GM03348 (cell line): Measurements from ENCODE around the gene TMEM176A.
"Not testable (repeated sequence)": the region's sequence is repeated elsewhere in the genome, so short reads cannot be mapped to it uniquely, and the experiment has no call there.

Experiments used
- DNase-seq: peaks from one replicate; pipeline ENCODE4 v3.0.0; 2012; ENCODE audit warnings: low spot score

TMEM176A gene, protein sequence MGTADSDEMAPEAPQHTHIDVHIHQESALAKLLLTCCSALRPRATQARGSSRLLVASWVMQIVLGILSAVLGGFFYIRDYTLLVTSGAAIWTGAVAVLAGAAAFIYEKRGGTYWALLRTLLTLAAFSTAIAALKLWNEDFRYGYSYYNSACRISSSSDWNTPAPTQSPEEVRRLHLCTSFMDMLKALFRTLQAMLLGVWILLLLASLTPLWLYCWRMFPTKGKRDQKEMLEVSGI

DNA sequence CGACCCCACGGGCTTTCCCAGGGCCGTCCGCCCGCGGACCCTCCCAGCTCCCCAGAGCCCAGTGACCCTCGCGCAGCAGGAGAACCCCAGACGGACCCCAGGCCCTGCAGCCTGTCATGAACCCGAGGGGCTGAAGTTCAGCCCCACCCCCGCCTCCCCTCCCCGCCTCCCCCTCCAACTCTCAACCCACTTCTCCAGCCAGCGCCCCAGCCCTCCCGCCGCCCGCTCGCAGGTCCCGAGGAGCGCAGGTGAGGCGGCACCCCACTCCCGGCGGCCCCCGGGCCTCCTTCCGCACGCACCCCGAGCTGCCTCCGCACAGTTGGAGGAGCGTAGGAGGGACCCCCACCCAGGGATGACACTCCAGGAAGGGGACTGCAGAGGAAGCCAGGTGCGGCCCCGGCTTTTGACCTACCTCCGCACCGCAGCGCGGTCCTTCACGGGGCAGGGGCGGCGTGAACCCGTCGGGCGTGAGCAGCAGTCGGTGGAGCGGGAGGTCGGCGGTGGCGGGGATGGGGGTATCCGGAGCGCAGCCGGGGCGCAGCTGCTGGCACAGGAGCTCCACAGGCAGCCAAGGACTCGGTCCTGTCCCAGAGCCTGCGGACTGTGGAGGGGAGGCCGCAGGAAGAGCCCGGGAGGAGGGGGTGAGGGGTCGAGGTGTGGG is at the start of gene TMEM176A:
Gene TMEM176A, plus strand, starts transcription at position 189 of the 661 bp plus-strand sequence. CDS start 782 bp downstream, outside the sequence.
- no peak for DNase-seq

DNA sequence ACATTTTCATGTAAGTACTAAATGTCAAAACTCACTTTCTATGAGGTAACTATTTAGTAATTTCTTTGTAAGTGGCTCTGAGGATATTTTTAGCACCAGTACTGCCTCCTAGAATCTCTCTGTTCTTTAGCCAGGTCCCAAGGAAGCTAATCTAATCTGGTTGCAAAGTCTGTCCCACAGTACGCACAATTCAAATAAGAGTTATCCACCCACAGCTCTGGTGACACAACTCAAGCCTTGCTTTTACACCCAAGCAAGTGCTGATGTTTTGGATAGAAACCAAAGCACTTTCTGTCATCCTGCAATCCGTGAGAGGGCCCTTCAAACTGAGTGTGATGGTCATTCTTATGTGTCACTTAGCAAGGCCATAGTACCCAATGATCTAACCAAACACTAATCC is 48.9 kb upstream of the TMEM176A start:
- DNase-seq, result no peak

DNA sequence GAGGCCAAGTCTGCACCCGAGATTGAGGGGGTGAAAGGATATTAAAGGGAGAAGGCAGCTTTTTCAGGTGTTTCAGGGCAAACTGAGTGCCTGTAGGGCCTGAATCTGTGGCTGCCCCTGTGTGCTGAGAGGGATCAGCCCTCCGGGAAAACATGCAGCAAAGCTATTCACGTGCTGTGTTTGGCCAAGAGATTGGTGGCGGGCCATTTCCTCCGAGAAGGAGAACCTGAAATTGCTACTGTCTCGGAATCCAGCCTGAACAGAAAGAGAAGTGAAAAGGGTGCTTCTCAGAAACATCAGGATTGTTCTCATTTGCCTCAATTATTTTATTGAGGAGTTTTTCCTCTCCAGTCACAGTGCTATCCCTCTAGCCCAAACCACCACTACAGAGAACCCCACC is 47.3 kb upstream of the TMEM176A start:
- DNase-seq, result no peak

DNA sequence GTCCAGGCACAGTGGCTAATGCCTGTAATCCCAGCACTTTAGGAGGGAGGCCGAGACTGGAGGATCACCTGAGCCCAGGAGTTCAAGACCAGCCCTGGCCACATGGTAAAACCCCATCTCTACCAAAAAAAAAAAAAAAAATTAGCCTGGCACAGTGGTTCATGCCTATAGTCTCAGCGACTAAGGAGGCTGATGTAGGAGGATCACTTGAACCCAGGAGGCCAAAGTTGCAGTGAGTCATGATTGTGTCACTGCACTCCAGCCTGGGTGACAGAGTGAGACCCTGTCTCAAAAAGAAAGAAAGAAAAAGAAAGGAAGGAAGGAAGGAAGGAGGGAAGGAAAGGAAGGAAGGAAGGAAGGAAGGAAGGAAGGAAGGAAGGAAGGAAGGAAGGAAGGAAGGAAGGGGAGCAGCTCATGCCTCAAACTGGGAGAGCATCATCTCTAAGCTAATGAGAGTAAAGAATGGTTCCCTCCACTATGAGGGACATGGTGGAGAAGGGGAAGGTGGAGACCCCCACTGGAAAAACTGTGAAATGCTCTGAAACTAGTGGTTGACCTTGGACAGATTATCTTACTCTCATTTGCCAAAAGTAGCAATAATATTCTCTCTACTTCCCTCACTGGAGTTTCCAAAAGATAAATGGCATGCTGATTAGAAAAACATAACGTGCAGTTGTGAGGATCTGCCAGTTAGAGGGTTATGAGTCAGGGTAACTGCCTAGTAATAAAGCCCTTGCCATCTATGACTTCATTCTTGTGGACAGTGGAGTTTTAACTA is 46.6 kb upstream of the TMEM176A start:
- no peak for DNase-seq

DNA sequence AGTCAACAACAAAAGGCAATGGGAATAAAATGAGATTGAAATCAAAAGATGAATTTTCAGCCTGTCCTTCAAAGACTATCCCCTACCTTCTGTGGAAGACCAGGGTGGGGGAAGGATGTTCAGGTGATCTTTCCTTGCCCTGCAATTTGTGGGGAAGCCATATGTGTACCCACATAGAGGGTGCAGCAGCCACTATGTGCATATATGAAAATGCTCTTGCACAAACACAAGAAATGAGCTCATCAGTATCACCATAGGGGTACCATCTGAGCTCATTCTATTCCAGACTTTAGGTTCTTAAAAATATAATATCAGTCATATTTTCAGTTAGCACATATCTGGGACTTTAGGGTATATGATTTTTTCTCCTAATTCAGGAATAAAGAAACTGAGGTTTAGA is 45.6 kb upstream of the TMEM176A start:
- no peak for DNase-seq

DNA sequence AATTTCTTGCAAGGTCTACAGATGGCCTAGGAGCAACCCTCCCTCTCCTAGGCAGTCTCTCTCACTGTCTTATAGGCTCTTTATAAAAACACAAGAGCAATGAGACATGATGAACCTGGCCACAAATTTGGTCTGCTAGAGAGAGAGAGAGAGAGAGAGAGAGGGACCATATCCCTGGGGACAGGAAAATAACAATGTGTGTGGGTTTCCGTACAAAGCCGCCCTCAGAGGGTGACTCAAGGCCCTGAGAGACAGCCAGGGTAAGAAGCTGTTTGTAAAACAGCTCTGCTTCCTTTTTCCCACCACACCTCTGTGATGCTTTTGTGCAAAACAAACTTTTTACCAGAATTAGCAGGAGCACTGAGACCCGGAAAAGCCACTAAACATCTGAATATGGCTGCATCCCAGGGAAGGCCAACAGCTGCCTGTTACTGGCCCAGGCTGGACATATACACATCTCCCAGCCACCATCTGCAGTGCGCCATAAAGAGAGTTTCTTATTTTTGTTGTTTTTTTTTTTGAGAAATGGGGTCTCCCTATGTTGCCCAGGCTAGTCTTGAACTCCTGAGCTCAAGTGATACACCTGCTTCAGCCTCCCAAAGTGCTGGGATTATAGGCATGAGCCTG is 45.0 kb upstream of the TMEM176A start:
- DNase-seq, result no peak

DNA sequence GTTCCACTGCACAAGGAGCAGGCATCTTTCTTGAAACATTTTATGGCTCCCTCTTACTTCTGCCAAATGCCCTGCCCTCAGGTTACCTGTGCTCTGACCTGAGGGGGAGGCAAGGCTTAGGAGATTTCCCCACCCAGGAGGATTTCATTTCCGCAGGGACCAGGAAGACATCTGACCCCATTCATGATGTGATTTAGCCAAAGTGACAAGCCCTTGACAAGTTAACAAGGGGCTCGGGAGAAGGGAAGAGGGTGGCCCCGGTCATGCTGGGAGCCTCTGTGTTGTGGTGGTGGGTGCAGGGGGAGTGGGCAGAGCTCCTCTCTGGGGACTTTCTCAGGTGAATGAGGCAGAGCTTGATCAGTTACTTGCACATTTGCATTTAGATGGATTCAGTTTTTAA is 44.4 kb upstream of the TMEM176A start:
- no peak for DNase-seq

DNA sequence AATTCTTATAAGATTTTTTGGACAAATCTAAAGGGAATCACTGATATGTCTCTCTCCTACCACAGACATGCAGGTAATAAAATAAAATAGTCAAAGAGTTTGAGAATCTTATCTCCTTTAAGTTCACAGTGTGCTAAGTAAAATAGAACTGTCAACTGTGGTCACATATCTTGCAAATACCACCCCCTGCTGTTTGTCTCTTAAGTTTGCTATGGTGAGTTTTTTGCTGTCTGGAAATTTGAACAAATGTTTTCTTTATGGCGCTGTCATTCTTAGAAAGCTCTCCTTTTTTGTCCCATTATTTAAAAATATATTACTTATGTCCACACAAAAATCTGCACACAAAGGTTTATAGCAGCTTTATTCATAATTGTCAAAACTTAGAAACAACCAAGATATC is 43.7 kb upstream of the TMEM176A start:
- DNase-seq, result no peak

DNA sequence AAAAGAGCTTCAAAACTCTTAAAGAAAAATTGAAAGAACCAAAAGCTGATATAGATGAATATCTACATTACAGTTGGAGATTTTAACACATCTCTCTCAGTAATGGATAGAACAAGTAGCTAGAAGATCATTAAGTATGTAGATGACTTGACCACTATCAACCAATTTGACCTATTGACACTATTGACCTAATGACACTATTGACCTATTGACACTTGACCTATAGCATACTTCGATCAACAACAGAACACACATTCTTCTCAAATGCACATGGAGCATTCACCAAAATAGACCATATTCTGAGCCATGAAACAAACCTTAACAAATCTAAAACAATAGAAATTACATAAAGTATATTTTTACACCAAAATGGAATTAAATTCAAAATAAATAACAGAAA is 41.1 kb upstream of the TMEM176A start:
- no peak for DNase-seq

DNA sequence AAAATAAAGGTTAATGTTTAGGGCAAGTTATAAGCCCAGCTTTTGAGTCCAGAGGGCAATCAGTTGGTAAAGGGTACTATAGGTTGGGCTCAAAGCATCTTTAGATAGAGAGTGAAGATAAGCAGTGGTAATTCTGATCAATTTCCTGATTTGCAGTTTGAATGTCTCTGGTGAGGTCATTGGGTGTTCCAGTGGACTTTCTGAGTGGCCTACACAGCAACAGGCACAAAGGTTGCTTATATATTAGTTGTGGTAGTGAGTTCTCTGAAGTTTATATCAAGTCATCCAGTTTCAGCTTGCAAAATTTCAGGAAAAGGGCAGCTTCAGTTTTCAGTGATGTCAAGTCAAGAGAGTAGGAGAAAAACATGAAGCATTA is 34.2 kb upstream of the TMEM176A start:
- DNase-seq, result no peak

DNA sequence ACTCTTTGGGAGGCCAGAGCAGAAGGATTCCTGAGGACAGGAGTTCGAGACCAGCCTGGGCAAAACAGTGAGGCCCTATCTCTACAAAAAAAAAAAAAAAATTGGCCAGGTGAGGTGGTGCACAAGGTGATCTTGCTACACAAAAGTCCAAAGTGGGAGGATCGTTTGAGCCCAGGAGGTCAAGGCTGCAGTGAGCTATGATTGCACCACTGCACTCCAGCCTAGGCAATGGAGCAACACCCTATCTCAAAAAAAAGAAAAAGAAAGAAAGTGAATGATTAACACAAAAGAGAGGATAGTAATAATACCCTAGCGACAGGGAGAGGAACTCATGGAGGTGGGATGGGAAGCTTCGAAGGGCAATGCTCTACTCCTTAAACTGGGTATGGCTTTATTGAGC is 30.8 kb upstream of the TMEM176A start:
- no peak for DNase-seq

DNA sequence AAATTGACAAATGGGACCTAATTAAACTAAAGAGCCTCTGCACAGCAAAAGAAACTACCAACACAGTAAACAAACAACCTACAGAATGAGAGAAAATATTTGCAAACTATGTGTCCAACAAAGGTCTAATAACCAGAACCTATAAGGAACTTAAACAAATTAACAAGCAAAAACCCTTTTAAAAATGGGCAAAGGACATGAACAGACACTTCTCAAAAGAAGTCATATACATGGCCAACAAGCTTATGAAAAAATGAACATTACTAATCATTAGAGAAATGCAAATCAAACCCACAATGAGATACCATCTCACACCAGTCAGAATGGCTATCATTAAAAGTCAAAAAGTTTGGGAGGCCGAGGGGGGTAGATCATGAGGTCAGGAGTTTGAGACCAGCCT is 26.4 kb upstream of the TMEM176A start:
- not testable (repeated sequence) for DNase-seq

DNA sequence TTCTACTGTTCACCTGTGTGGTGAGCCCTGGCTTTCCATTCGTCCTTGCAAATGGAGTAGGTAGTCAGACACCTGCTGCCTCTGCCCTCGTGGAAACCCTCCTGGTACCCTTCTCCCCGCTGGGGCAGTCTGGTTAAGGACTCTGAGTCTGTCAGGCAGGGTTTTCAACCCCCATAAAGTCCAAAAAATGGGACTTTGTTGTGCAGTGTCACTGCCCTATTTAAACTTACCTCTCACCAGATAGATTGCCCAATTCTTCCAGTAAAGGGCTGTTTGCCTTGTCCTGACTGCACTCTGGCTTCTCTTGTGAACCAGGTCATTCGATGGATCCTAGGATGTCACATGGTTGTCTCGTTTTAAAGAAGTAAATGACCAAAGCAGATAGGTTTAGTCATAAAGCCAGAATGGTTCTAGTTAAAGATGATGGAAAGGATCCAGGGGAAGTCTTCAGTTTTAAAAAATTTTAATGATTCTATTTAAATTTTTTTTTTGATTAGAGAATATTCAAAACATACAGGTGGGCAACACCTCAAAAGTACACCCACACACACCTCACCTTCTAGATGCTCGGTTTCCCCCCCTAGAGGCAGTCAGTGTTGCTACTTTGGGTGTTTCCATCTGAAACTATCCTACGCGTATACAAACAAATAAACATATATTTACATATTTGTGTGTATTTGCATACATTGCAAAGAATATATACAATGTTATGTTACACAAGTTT is 22.4 kb upstream of the TMEM176A start:
- DNase-seq, result no peak

DNA sequence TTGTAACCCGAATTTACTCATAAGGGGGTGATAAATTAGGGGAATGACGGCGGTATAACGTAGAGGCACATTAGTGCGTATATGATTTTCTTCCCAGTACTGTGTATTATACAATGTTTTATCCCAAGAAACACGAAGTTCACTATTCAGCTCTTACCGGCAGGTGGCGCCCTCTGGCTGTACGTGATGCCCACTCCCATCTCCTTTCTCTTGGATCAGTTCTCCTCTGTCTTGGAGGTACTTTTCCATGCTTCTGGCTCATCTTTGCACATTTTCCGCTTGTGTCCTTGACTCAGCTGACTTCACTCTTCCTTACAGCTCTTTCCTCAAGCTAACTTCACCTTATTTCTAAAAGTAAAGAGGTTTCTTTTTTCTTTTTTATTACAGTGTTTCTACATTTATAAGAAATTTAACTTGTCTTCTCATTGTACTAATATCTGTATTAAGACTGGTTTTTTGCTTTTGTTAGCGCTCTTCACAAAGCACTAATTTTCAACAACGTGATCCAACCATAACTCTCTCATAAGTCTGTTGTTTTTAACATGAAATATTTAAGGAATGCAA is 21.7 kb upstream of the TMEM176A start:
- DNase-seq, result peak; percentile 79

DNA sequence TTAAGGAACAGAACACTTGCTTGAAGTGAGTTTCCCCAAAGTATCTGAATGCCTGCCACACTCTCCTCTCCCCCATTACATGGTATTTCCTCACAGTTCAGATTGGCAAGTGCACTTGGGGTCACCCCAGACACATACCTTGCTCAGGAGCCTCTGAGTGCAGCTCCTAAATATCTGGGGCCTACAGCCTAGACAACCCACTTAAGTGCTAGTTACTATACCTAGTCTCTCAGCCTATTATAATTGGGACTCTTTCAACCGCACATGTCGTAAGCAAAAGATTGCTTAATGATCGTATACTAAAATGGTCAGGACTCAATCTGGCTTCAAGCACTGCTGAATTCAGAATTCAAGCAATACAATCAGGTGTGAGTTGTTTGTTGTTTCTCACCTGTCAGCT is 20.3 kb upstream of the TMEM176A start:
- no peak for DNase-seq

DNA sequence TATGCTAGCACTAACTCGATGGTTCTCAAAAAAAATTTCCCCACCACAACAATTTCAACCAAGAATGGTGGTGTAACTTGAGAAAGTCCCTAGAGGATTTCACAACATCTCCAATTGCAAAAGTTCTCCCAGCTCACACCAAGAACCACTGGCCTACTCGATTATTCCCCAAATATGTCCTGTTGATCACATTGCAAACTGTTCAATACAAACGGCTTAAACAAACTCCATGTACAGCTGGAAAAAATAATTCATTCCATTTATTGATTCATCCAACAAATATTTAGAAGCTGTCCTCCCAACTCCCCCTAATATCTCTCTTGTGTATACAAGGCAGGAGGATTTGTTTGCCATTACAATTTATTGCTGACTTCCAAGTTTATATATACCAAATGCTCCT is 19.5 kb upstream of the TMEM176A start:
- DNase-seq, result no peak

DNA sequence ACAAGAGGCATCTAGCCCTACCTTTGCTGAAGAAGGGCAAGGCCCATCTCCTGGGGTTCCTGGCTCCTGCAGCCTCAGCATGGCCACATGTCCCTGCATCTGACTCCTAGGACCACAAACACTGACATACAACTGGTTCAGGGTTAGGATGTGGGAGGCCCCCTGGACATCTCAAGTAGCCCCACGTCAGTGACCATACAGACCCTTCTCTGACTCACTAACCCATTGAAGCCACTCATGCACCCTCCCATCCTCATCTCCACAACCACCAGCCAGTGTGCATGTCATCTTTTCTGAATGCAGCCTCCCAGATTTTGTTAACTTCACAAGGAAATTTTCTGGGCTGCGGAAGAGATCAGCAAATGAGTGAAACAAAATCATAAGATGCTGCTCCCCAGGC is 18.6 kb upstream of the TMEM176A start:
- no peak for DNase-seq

DNA sequence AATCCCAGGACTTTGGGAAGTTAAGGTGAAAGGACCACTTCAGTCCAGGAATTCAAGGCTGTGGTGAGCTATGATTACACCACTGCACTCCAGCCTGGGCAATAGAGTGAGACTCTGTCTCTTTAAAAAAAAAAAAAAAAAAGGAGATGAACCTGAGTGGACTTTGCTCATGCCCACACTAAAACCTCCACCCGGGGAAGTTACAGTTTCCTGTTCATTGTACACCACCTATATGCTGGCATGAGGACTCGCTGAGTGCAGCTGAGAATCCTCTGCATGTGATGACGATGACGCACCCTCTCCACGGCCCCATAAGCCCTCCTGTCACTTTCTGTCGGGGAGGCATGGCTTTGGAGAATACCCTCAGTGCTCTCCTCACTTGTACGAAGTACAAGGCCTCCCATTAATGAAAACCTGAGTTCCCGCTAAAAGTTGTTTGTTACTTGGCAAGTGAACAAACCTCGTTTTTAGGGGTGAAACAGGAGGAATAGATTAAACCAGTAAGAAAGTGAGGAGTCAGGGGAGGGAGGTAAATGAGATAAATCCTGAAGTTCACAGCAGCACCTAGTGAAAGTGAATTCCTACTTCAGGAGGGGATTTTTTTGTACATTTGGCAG is 16.3 kb upstream of the TMEM176A start:
- no peak for DNase-seq

DNA sequence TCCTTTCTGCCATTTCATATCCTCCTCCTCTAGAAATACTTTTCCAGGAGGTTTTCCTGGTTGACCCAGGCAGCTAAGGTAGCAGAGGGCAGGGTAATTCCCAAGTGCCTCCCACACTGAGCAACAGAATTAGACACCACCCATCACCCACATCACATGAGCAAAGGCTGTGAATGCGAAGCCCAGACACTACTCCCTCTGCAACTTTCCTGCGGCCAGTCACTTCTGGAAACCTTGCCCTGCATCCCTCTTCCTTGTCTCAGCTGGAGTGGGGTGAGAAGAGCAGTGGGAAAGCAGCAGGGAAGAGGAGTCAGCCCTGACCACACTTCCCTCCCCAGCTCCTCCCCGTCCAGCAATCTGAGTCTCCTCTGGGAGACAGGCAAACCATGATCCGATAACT is 15.6 kb upstream of the TMEM176A start:
- DNase-seq, result no peak

DNA sequence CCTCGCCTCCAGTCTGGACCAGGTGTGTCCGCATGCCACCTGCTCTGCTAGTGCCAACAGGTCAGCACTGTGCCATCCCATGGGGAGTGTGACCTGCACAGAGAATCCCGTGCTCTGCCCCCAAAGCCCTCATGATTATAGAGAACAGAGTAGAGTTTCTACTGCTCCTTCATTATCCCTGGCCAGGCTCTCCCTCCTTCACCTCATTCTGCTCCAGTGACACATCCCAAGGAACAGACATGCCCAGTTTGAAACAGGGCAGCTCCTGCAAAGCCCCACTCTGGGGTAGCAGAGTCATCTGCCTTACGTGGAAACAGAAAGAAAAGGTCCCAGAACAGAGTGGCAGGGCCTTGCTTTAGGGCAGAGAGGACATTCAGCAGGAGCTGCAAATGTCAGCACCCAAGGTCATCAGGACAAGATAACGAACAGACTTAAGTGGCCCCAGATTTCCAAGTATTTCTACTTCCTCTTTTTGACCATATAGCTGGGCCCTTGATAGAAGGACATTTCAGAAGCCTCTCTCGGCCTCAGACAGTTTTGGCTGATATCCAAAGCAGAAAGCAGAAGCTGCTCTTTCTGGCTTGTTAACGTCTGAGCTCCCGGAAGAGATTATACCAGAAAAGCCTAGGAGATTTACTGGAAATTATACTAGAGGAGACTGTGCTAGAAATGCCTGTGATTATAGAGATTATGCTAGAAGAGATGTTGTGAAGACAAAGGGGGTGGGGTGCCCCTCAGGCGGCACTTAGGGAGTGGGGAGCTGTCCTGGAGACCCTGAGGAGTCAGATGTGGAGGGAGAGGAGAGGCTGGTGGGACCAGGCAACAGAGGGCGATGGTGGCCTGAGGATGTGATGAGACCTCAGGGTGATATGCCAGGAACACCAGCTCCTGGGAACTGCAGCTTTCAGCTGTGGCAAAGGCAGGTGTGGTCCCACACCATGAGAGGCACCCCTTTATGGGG is 13.0 kb upstream of the TMEM176A start:
- no peak for DNase-seq
